ENCODE results near the gene CYP2C8. TPM values are rescaled to one million over a fixed set of nuclear protein-coding genes. Genes with fewer than 3 reads are reported as not detected.
"Not testable (repeated sequence)": the region's sequence is repeated elsewhere in the genome, so short reads cannot be mapped to it uniquely, and the experiment has no call there.

CYP2C8 gene
- not detected in 2 replicates for total RNA-seq (2014; rRNA removed; shearing (Covaris generic); ENCODE audit: low replicate concordance)

DNA sequence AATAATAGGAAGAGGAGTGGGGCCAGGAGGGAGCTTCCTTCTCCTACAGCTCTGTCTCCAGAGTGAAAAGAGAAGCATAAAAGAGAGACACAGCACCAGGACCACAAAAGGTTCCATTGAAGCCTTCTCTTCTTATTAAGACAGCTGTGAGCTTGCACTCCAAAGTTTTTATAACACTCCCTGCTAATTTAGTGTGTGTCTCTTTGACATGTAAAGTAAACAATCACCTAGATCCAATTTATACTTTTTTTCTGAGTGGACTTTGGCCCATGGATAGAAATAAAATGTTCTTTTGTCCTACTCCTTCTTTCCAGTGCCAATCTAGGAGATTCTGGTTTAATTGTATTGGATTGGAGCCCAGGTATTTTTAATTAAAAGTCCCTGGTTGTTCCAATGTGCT is at the start of gene CYP2C8:
Gene CYP2C8, minus strand, starts transcription at position 212 of the 400 bp plus-strand sequence. Its CDS starts 95 bp downstream, at position 117.
- H3K4me3 ChIP-seq (ENCODE audit: low read length): no peak within 1 kb of the TSS
- no peak for DNase-seq
- no peak within 1 kb of the TSS for H3K9ac ChIP-seq (ENCODE audit: low read length)
- H3K4me2 ChIP-seq (ENCODE audit: low read depth, low read length, poor library complexity, severe bottlenecking): no peak within 1 kb of the TSS
- no peaks in the 10 kb centered on the region for H3K9me3 ChIP-seq (ENCODE audit: low read length)
- no peaks in the 10 kb centered on the region for H3K4me1 ChIP-seq (ENCODE audit: low read length)
- H3K27ac ChIP-seq (ENCODE audit: low read length): no peak within 1 kb of the TSS
- H4K20me1 ChIP-seq (ENCODE audit: insufficient read depth, low read depth, low read length): no peaks in the 10 kb centered on the region
- no peak within 1 kb of the TSS for H2AFZ ChIP-seq (ENCODE audit: low read length)
- H3K36me3 ChIP-seq (ENCODE audit: insufficient read depth, low read length): no peaks in the 10 kb centered on the region
- H3K9me2 ChIP-seq (replicated peaks; ENCODE audit: insufficient read depth, low read length): no peaks in the 10 kb centered on the region
- no peaks in the 10 kb centered on the region for H3K27me3 ChIP-seq (ENCODE audit: low read length)
- H3K79me2 ChIP-seq (ENCODE audit: low read length): no peaks in the 10 kb centered on the region

DNA sequence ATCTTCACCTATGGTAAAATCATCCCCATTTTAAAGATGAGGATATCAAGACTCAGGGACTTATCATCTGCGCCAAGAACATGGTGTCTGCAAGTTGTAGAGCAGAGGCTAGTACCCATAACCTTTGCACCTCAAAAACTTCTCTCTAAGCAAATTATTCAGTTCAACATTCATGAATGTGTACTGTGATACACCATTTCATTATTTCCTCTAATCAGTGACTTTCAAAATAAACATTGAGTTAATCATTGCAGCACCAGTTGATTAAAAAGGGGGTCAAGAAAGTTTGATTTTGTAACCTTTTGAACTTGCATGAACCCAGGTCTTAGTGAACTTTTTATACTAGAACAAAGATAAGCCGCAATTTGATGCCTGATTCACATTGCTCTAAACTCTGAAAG is 47.6 kb upstream of the CYP2C8 start:
- H3K36me3 ChIP-seq (ENCODE audit: insufficient read depth, low read length): no peaks in the 10 kb centered on the region
- H3K4me2 ChIP-seq (ENCODE audit: low read depth, low read length, poor library complexity, severe bottlenecking): no peak overlapping the region
- no peak overlapping the region for H3K9ac ChIP-seq (ENCODE audit: low read length)

DNA sequence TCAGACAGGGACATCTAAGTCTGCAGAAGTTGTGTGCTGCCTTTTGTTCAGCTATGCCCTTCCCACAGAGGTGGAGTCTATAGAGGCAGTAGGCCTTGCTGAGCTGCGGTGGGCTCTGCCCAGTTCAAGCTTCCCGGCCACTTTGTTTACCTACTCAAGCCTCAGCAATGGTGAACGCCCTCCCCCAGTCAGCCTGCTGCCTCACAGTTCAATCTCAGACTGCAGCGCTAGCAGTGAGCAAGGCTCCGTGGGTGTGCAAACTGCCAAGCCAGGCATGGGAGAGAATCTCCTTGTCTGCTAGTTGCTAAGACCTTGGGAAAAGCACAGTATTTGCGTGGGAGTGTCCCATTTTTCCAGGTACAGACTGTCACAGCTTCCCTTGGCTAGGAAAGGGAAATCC is 41.5 kb upstream of the CYP2C8 start:
- H3K27me3 ChIP-seq (ENCODE audit: low read length); H2AFZ ChIP-seq (ENCODE audit: low read length); H4K20me1 ChIP-seq (ENCODE audit: insufficient read depth, low read depth, low read length); H3K4me2 ChIP-seq (ENCODE audit: low read depth, low read length, poor library complexity, severe bottlenecking); H3K79me2 ChIP-seq (ENCODE audit: low read length); H3K9me3 ChIP-seq (ENCODE audit: low read length); H3K9me2 ChIP-seq (replicated peaks; ENCODE audit: insufficient read depth, low read length); H3K36me3 ChIP-seq (ENCODE audit: insufficient read depth, low read length); H3K4me3 ChIP-seq (ENCODE audit: low read length); H3K4me1 ChIP-seq (ENCODE audit: low read length); H3K27ac ChIP-seq (ENCODE audit: low read length); H3K9ac ChIP-seq (ENCODE audit: low read length); DNase-seq: not testable (repeated sequence)

More for the DNA sequence above, 47.6 kb upstream of the CYP2C8 start:
- Histone ChIP-seq H3K9me3 (ENCODE audit: low read length) (no peaks in the 10 kb centered on the region), H3K4me3 (ENCODE audit: low read length) (no peak overlapping the region), H3K27ac (ENCODE audit: low read length) (no peak overlapping the region), H3K79me2 (ENCODE audit: low read length) (no peaks in the 10 kb centered on the region), H3K4me1 (ENCODE audit: low read length) (no peaks in the 10 kb centered on the region), H2AFZ (ENCODE audit: low read length) (no peak overlapping the region), H3K9me2 (replicated peaks; ENCODE audit: insufficient read depth, low read length) (no peaks in the 10 kb centered on the region), H3K27me3 (ENCODE audit: low read length) (no peaks in the 10 kb centered on the region), H4K20me1 (ENCODE audit: insufficient read depth, low read depth, low read length) (no peaks in the 10 kb centered on the region)
- DNase-seq: no peak

DNA sequence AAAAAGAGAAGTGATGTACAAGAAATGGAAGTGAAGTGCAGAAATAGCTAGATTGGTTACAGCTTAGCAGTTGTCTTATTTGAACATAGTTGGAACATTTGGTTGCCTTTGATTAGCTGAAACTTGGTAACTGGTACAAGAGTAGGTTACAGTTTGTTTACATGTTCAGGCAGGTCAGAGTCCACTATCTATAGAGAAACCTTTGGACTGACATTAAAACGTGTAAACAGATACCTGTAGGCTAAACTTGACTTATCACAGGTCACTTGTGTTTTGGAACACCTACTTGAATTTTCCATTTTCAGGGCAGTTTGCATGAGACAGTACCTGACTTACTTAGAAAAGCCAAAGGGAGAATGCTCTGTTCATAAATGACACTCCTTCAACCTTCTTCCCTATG is 28.5 kb upstream of the CYP2C8 start:
- Histone ChIP-seq H3K79me2 (ENCODE audit: low read length) (no peaks in the 10 kb centered on the region), H3K4me2 (ENCODE audit: low read depth, low read length, poor library complexity, severe bottlenecking) (no peak overlapping the region), H2AFZ (ENCODE audit: low read length) (no peak overlapping the region), H3K9ac (ENCODE audit: low read length) (no peak overlapping the region), H3K27me3 (ENCODE audit: low read length) (no peaks in the 10 kb centered on the region), H4K20me1 (ENCODE audit: insufficient read depth, low read depth, low read length) (no peaks in the 10 kb centered on the region), H3K4me3 (ENCODE audit: low read length) (no peak overlapping the region), H3K36me3 (ENCODE audit: insufficient read depth, low read length) (no peaks in the 10 kb centered on the region), H3K9me2 (replicated peaks; ENCODE audit: insufficient read depth, low read length) (no peaks in the 10 kb centered on the region), H3K9me3 (ENCODE audit: low read length) (no peaks in the 10 kb centered on the region), H3K4me1 (ENCODE audit: low read length) (no peaks in the 10 kb centered on the region), H3K27ac (ENCODE audit: low read length) (no peak overlapping the region)
- no peak for DNase-seq

DNA sequence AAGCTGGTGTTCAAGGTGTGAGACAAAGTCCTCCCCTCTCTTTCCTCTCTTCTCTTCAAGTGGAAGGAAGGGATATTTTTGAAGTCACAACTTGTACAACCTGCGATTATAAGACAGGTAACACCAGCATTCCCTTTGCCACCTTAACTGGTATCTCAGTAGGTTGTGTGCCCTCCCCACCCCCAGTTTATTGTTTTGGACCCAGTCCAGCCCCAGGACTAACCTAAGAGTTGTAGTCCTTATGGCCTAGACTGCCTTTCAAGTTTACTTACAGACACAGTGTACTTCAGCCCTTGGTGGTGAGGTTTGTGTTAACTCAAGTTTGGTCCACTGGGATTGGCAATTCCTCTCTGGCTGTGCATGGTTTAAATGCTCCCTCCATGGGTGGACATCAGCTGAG is 26.8 kb upstream of the CYP2C8 start:
- Histone ChIP-seq H3K36me3 (ENCODE audit: insufficient read depth, low read length) (no peaks in the 10 kb centered on the region), H2AFZ (ENCODE audit: low read length) (no peak overlapping the region), H3K27ac (ENCODE audit: low read length) (no peak overlapping the region), H3K4me1 (ENCODE audit: low read length) (no peaks in the 10 kb centered on the region), H3K27me3 (ENCODE audit: low read length) (no peaks in the 10 kb centered on the region), H3K9ac (ENCODE audit: low read length) (no peak overlapping the region), H3K79me2 (ENCODE audit: low read length) (no peaks in the 10 kb centered on the region), H3K9me3 (ENCODE audit: low read length) (no peaks in the 10 kb centered on the region), H3K9me2 (replicated peaks; ENCODE audit: insufficient read depth, low read length) (no peaks in the 10 kb centered on the region), H3K4me2 (ENCODE audit: low read depth, low read length, poor library complexity, severe bottlenecking) (no peak overlapping the region), H4K20me1 (ENCODE audit: insufficient read depth, low read depth, low read length) (no peaks in the 10 kb centered on the region), H3K4me3 (ENCODE audit: low read length) (no peak overlapping the region)
- DNase-seq: no peak

DNA sequence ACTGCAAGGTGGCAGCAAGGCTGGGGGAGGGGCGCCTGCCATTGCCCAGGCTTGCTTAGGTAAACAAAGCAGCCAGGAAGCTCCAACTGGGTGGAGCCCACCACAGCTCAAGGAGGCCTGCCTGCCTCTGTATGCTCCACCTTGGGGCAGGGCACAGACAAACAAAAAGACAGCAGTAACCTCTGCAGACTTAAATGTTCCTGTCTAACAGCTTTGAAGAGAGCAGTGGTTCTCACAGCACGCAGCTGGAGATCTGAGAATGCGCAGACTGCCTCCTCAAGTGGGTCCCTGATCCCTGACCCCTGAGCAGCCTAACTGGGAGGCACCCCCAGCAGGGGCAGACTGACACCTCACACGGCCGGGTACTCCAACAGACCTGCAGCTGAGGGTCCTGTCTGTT is 10.3 kb upstream of the CYP2C8 start:
- not testable (repeated sequence) for H3K4me3 ChIP-seq (ENCODE audit: low read length); H3K9me2 ChIP-seq (replicated peaks; ENCODE audit: insufficient read depth, low read length); H3K9me3 ChIP-seq (ENCODE audit: low read length); H3K36me3 ChIP-seq (ENCODE audit: insufficient read depth, low read length); H3K79me2 ChIP-seq (ENCODE audit: low read length); DNase-seq; H3K27me3 ChIP-seq (ENCODE audit: low read length); H3K4me2 ChIP-seq (ENCODE audit: low read depth, low read length, poor library complexity, severe bottlenecking); H3K9ac ChIP-seq (ENCODE audit: low read length); H2AFZ ChIP-seq (ENCODE audit: low read length); H3K27ac ChIP-seq (ENCODE audit: low read length); H3K4me1 ChIP-seq (ENCODE audit: low read length); H4K20me1 ChIP-seq (ENCODE audit: insufficient read depth, low read depth, low read length)

DNA sequence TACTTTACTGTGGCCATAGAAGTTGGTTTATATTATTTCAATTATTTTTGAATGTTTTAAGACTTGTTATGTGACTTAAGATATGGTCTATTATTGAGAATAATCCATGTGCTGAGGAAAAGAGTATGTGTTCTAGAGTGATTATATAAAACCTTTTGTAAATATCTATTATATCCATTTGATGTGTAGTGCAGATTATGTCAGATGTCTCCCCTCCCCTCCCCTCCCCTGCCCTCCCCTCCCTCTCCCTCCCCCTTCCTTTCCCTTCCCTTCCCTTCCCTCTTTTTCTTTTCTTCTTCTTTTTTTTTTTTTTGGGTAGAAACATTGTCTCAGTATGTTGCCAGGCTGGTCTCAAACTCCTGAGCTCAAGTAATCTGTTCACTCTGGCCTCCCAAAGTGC is 8.3 kb upstream of the CYP2C8 start:
- no peaks in the 10 kb centered on the region for H3K4me1 ChIP-seq (ENCODE audit: low read length)
- no peaks in the 10 kb centered on the region for H3K79me2 ChIP-seq (ENCODE audit: low read length)
- no peaks in the 10 kb centered on the region for H3K9me3 ChIP-seq (ENCODE audit: low read length)
- H3K27ac ChIP-seq (ENCODE audit: low read length): no peak overlapping the region
- no peaks in the 10 kb centered on the region for H3K36me3 ChIP-seq (ENCODE audit: insufficient read depth, low read length)
- no peak overlapping the region for H3K4me2 ChIP-seq (ENCODE audit: low read depth, low read length, poor library complexity, severe bottlenecking)
- DNase-seq: no peak
- no peaks in the 10 kb centered on the region for H3K27me3 ChIP-seq (ENCODE audit: low read length)
- H3K4me3 ChIP-seq (ENCODE audit: low read length): no peak overlapping the region
- no peaks in the 10 kb centered on the region for H3K9me2 ChIP-seq (replicated peaks; ENCODE audit: insufficient read depth, low read length)
- no peak overlapping the region for H3K9ac ChIP-seq (ENCODE audit: low read length)
- H4K20me1 ChIP-seq (ENCODE audit: insufficient read depth, low read depth, low read length): no peaks in the 10 kb centered on the region
- no peak overlapping the region for H2AFZ ChIP-seq (ENCODE audit: low read length)

DNA sequence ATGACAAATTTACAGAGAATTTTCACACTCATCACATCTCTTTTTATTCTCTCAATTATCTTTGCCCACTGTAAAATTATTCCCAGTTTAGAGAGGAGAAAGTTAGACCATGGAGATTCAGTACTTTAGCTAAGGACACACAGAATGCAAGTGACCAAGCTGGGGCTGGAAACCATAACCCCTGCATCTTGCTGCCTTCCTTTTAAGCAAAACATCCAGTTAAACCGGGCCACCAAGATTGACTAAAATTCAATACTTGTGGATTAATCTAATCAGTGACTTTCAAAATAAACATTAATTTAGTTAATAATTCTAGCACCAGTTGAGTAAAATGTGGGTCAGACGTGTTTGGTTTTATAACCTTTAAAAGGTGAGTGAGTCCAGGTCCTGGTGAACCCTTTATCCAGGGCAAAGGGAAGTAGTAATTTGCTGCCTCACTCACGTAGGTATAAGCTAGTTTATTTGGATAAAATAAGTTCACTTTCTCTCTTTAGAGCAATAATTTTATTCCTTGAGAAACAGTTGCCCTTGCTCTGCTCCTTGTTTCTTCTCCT is 1.9 kb upstream of the CYP2C8 start:
- no peaks in the 10 kb centered on the region for H3K27me3 ChIP-seq (ENCODE audit: low read length)
- H3K79me2 ChIP-seq (ENCODE audit: low read length): no peaks in the 10 kb centered on the region
- DNase-seq: no peak
- H3K4me3 ChIP-seq (ENCODE audit: low read length): no peak overlapping the region
- H4K20me1 ChIP-seq (ENCODE audit: insufficient read depth, low read depth, low read length): no peaks in the 10 kb centered on the region
- no peaks in the 10 kb centered on the region for H3K9me3 ChIP-seq (ENCODE audit: low read length)
- H3K36me3 ChIP-seq (ENCODE audit: insufficient read depth, low read length): no peaks in the 10 kb centered on the region
- H3K27ac ChIP-seq (ENCODE audit: low read length): no peak overlapping the region
- no peak overlapping the region for H3K4me2 ChIP-seq (ENCODE audit: low read depth, low read length, poor library complexity, severe bottlenecking)
- no peaks in the 10 kb centered on the region for H3K9me2 ChIP-seq (replicated peaks; ENCODE audit: insufficient read depth, low read length)
- no peak overlapping the region for H2AFZ ChIP-seq (ENCODE audit: low read length)
- no peak overlapping the region for H3K9ac ChIP-seq (ENCODE audit: low read length)
- no peaks in the 10 kb centered on the region for H3K4me1 ChIP-seq (ENCODE audit: low read length)

DNA sequence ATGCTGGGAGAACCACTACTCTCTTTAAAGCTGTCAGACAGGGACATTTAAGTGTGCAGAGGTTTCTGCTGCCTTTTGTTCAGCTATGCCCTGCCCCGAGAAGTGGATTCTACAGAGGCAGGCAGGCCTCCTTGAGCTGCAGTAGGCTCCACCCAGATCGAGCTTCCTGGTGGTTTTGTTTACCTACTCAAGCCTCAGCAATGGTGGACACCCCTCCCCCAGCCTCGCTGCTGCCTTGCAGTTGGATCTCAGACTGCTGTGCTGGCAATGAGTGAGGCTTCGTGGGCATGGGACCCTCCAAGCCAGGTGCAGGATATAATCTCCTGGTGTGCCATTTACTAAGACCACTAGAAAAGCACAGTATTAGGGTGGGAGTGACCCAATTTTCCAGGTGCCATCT is 5.2 kb downstream of the CYP2C8 start:
- H3K4me1 ChIP-seq (ENCODE audit: low read length); H3K9ac ChIP-seq (ENCODE audit: low read length); H3K79me2 ChIP-seq (ENCODE audit: low read length); DNase-seq; H2AFZ ChIP-seq (ENCODE audit: low read length); H3K4me2 ChIP-seq (ENCODE audit: low read depth, low read length, poor library complexity, severe bottlenecking); H4K20me1 ChIP-seq (ENCODE audit: insufficient read depth, low read depth, low read length); H3K9me2 ChIP-seq (replicated peaks; ENCODE audit: insufficient read depth, low read length); H3K9me3 ChIP-seq (ENCODE audit: low read length); H3K27ac ChIP-seq (ENCODE audit: low read length); H3K27me3 ChIP-seq (ENCODE audit: low read length); H3K36me3 ChIP-seq (ENCODE audit: insufficient read depth, low read length); H3K4me3 ChIP-seq (ENCODE audit: low read length): not testable (repeated sequence)
